Activated CD4-positive, alpha-beta T cell treated with anti-CD3 and anti-CD28 coated beads, Interleukin-2, amount 10 ng/mL, durations not matched to agents 7 days and 5 days (primary cell): ENCODE data around the gene MAP3K14. TPM values are rescaled to one million over a fixed set of nuclear protein-coding genes. Genes with fewer than 3 reads are reported as not detected.

Experiments used
- CTCF ChIA-PET: fragments of 350-600 bp; sonication (Branson Sonifier 250); formaldehyde crosslinking; loops from one replicate; lab custom pipeline; 2021; ENCODE audit warnings: antibody characterized with exemption; lab: Charles Lee
- POLR2A ChIA-PET: fragments of 350-600 bp; sonication (Branson Sonifier 250); formaldehyde crosslinking; loops from one replicate; lab custom pipeline; 2021; ENCODE audit warnings: antibody characterized with exemption; lab: Charles Lee
- DNase-seq: peaks from one replicate; pipeline ENCODE4 v3.0.0-alpha.2; 2020
- H3K27ac Mint-ChIP-seq: one replicate; pipeline ENCODE4 v1.8.0; 2021; ENCODE audit warnings: mild to moderate bottlenecking, moderate library complexity, mixed read lengths
- H3K27me3 Mint-ChIP-seq: one replicate; pipeline ENCODE4 v1.8.0; 2021; ENCODE audit warnings: mixed read lengths
- H3K36me3 Mint-ChIP-seq: one replicate; pipeline ENCODE4 v1.8.0; 2021; ENCODE audit warnings: low read depth, mixed read lengths
- H3K4me1 Mint-ChIP-seq: one replicate; pipeline ENCODE4 v1.8.0; 2021; ENCODE audit warnings: mixed read lengths
- H3K4me3 Mint-ChIP-seq: one replicate; pipeline ENCODE4 v1.8.0; 2021; ENCODE audit warnings: mild to moderate bottlenecking, moderate library complexity, mixed read lengths
- H3K9me3 Mint-ChIP-seq: one replicate; pipeline ENCODE4 v1.8.0; 2021; ENCODE audit warnings: mixed read lengths
- total RNA-seq, 2 experiments: library from RNA; stranded (reverse); gene quantifications; one replicate each; pipeline ENCODE4 v1.2.3, GENCODE V29; 2021

The MAP3K14 gene
- total RNA-seq, 2 experiments from 2014 or later = 25.8 to 26.0 TPM

DNA sequence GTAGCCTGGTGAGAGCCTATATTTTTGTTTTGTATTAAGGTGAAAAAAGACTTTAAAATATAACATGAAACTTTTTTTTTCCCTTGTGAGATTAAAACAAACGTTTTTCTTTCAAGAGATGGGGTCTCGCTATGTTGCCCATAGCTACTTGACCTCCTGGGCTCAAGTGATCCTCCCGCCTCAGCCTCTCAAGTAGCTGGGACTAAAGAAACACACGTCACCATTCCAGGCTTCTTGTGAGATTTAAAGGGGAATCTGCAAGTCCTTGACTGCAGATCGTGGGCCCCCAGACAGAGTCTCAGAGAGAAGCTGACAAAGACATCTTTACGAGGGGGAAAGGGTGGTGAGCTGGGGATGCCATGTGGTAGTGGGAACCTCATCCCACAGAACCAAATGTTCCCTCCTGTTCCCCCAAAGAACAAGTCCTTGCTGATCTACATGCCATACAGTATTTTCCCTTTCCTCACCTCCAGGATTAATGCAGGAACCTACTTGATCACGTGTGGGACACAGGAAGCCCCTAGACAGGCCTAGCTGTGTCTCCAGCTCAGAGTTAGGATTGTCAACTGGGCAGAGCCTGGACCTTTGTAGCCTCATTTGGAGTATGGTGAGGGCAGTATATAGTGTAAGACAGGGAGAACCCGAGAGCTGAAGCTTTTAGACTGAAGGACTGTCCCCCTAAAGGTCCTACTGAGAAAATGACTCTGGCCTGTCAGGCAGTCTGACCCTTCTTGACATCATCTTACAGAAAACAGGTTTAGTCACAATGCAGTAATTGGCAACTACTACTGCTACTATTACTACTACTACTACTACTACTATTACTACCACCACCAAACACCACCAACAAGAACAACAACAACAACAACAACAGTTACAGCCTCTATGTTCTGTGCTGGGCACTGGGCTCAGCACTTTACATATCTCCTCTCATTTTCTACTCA lies 4.1 kb downstream of the MAP3K14 start:
- Mint-ChIP-seq H3K9me3 (no peaks in the 10 kb centered on the region), H3K27ac (peak overlapping the region; percentile 98), H3K27me3 (no peaks in the 10 kb centered on the region), H3K4me3 (peak overlapping the region; percentile 75), H3K4me1 (peaks cover 70% of the 10 kb centered on the region), H3K36me3 (peaks cover 60% of the 10 kb centered on the region)
- no peak for DNase-seq
- CTCF ChIA-PET = interaction anchor here (0.6 to 2.6 kb wide), 10 partner anchors 8 to 257 kb away, joined by 3 to 15 read pairs (median 4); partner anchors contain the start of gene ACBD4
- POLR2A ChIA-PET = interaction anchor here (0.7 to 1.4 kb wide), 3 partner anchors 93 to 292 kb away, joined by 3 read pairs; partner anchors contain the start of gene HEXIM1

DNA sequence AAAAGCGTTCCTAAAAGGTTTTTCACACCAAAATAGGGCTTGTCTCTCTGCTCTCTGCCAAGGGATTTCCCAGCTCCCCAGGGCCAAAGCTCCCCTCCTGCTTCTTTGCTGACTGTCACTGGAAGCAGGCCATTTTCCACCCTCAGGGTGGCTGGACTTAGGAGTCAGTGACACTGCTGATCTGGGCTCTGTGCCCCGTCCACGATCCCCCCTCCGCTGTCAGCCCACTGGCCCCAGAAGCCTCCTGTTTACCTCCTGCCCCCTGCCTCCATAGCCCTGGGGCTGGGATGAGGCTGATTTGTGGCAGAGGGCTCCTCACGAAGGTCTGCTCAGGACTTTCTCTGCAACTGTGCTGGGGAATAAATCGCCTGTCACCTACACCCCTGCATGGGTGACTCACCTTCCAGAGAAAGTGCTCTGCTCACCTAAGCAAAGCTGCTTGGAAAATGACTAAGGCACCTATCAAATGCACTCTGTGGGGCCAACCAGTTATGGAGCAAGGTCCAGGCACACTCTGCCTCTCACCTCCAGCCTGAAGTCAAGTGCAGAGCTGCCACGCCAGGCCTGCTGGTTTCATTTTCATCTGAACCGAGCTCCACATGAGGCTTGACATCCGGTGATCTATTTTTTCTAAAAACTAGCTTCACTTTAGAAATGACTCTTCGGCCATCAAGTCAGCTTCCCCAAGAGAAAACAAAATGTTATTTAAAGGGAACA lies 4.9 kb downstream of the MAP3K14 start:
- Mint-ChIP-seq H3K27ac (peak overlapping the region; percentile 98), H3K4me1 (peaks cover 71% of the 10 kb centered on the region), H3K4me3 (peak overlapping the region; percentile 75), H3K9me3 (no peaks in the 10 kb centered on the region), H3K36me3 (peaks cover 65% of the 10 kb centered on the region), H3K27me3 (no peaks in the 10 kb centered on the region)
- peak; percentile 87 for DNase-seq
- ChIA-PET CTCF (interaction anchor here (0.6 to 2.6 kb wide), 15 partner anchors 8 to 257 kb away, joined by 3 to 15 read pairs (median 5); partner anchors contain the start of gene ACBD4), POLR2A (interaction anchor here (0.7 to 1.4 kb wide), 2 partner anchors 92 to 164 kb away, joined by 3 read pairs; partner anchors contain the start of gene HEXIM1)

DNA sequence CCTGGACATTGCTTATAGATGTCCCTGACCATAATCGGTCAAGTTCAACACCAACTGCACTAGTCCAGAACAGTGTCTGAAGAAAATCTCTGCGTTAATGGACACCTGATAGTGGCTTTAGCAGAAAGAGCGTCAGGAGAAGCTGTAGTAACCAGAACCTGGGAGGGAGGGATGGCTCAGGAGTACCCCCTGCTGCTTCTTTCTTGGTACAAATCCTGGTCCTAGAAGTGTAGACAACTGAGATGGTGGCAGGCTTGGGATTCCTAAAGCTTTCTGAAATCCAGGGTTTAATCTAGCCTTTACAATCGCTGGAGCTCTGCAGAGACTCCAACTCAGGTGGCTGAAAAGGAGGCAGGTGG lies 5.4 kb downstream of the MAP3K14 start:
- Mint-ChIP-seq H3K4me1 (peaks cover 76% of the 10 kb centered on the region), H3K27me3 (no peaks in the 10 kb centered on the region), H3K27ac (peak overlapping the region; percentile 98), H3K4me3 (peak overlapping the region; percentile 75), H3K9me3 (no peaks in the 10 kb centered on the region), H3K36me3 (peaks cover 68% of the 10 kb centered on the region)
- CTCF ChIA-PET = interaction anchor here (0.7 to 2.6 kb wide), 14 partner anchors 8 to 176 kb away, joined by 3 to 15 read pairs (median 5); partner anchors contain the start of gene ACBD4
- POLR2A ChIA-PET = interaction anchor here (1.4 kb wide), 1 partner anchor 164 kb away, joined by 3 read pairs; the partner anchor contains the start of gene HEXIM1
- no peak for DNase-seq

DNA sequence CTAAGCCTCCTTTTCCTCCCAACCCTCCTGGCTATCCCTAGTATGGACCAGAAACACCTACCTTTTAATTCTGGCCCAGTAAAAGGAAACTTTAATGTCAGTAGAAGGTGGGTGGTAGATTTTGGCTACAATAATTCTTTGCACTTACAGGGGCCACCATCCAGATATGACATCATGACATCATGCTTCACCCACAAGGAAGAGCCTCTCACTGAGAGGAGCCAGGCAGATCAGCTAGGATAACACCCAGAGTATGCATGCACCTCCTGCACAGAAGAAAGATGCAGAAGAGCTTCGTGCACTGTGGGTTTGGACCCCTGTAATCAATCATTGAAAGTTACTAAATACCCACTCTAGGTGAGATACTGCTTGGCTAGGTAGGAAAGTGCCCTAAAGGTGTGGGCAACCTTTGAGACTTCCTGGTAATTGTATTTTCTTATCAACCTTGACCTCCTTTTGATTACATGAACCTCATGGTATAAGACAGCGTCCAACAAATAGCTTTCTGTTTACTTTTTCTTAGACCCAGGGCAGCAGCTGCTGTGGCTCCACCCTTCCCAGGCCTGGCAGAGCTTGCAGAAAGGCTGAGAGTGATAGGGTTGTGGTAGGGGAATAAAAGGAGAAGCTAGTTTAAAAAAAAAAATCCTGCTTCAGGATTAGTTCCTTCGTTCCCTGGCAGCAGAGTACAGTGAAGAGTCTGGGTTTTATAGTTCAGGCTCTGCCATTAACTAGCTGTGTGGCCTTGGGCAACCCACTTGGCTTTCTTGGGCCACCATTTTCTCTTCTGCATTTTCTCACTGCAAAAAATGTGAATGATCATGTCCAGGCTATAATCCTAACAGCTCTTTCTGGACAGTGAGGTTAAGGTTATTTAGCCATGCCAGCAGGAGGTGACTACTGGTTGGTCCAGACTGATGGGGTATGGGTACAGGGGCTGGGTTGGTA lies 6.2 kb downstream of the MAP3K14 start:
- peaks cover 67% of the 10 kb centered on the region for H3K36me3 Mint-ChIP-seq
- peak overlapping the region; percentile 98 for H3K27ac Mint-ChIP-seq
- ChIA-PET POLR2A (no interaction called here), CTCF (interaction anchor here (0.6 to 2.6 kb wide), 11 partner anchors 9 to 1459 kb away, joined by 3 to 15 read pairs (median 3); partner anchors contain the start of gene ACBD4)
- H3K27me3 Mint-ChIP-seq = no peaks in the 10 kb centered on the region
- peaks cover 83% of the 10 kb centered on the region for H3K4me1 Mint-ChIP-seq
- H3K4me3 Mint-ChIP-seq = peak overlapping the region; percentile 75
- no peak for DNase-seq
- H3K9me3 Mint-ChIP-seq = no peaks in the 10 kb centered on the region

DNA sequence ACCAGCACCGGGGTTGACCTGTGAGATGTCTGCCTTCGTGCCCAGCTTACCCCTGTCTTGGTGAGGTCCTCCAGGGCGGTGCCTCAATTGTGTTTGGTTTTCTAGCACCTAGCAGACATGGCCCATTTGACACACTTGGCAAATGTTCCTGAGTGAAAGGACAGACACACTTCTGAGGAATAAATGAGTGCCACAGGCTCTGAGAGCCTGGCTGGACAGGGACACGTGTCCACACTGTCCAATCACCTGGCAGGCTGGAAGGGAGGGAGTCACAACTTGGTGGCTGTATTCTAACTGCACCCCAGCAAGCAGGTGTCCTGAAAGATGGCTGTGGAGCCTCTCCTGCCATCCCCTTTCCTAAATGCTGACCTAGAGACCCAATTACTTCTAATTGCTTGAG lies 7.4 kb downstream of the MAP3K14 start:
- H3K4me3 Mint-ChIP-seq = no peak overlapping the region
- no peaks in the 10 kb centered on the region for H3K27me3 Mint-ChIP-seq
- CTCF ChIA-PET = interaction anchor here (1.9 kb wide), 1 partner anchor 17 kb away, joined by 4 read pairs; no protein-coding TSS in a partner anchor
- H3K4me1 Mint-ChIP-seq = peaks cover 82% of the 10 kb centered on the region
- peaks cover 61% of the 10 kb centered on the region for H3K36me3 Mint-ChIP-seq
- peak overlapping the region; percentile 77 for H3K27ac Mint-ChIP-seq
- no peak for DNase-seq
- no peaks in the 10 kb centered on the region for H3K9me3 Mint-ChIP-seq
- POLR2A ChIA-PET = no interaction called here

DNA sequence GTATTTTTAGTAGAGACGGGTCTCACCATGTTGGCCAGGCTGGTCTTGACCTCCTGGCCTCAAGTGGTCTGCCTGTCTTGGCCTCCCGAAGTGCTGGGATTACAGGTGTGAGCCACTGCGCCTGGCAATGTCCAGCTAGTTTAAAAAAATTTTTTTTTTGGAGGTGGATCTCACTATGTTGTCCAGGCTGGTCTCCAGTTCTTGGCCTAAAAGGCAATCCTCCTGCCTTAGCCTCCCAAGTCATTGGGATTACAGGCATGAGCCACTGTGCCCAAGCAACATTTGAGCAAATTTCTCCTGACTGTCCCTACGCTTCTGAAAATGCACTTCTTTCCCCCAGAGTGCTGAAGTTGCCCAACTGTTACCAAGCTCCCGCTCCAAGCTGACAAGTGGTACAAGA lies 8.0 kb downstream of the MAP3K14 start:
- Mint-ChIP-seq H3K9me3 (no peaks in the 10 kb centered on the region), H3K27me3 (no peaks in the 10 kb centered on the region), H3K4me3 (no peak overlapping the region), H3K36me3 (peaks cover 59% of the 10 kb centered on the region), H3K4me1 (peaks cover 82% of the 10 kb centered on the region), H3K27ac (peak overlapping the region; percentile 91)
- CTCF ChIA-PET = interaction anchor here (0.9 to 1.9 kb wide), 2 partner anchors 16 to 25 kb away, joined by 3 to 4 read pairs; no protein-coding TSS in a partner anchor
- DNase-seq = no peak
- POLR2A ChIA-PET = interaction anchor here (0.6 kb wide), 1 partner anchor 111 kb away, joined by 3 read pairs; no protein-coding TSS in a partner anchor

DNA sequence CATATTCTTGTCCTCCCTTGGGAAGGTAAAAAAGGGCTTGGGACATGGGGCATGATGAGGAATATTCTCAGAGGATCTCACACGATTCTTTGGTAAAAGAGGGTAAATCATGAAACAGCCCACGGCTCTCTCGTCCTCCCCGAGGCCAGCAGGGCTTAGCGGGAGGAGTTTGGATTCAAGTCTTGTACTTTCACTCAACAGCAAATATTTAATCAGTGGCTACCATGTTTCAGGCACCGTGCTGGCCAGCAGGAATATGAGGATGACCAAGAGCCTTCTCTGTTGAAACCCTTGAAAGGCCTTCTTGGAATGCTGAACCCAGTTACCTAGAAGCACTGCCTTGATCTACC lies 8.8 kb downstream of the MAP3K14 start:
- Mint-ChIP-seq H3K4me1 (peaks cover 83% of the 10 kb centered on the region), H3K27me3 (no peaks in the 10 kb centered on the region), H3K36me3 (peaks cover 53% of the 10 kb centered on the region), H3K27ac (peak overlapping the region; percentile 91), H3K4me3 (peak overlapping the region; percentile 30), H3K9me3 (no peaks in the 10 kb centered on the region)
- no peak for DNase-seq
- ChIA-PET CTCF (interaction anchor here (0.6 to 1.9 kb wide), 7 partner anchors 9 to 172 kb away, joined by 3 to 4 read pairs (median 3); partner anchors contain the start of genes ACBD4 and MAP3K14), POLR2A (no interaction called here)

DNA sequence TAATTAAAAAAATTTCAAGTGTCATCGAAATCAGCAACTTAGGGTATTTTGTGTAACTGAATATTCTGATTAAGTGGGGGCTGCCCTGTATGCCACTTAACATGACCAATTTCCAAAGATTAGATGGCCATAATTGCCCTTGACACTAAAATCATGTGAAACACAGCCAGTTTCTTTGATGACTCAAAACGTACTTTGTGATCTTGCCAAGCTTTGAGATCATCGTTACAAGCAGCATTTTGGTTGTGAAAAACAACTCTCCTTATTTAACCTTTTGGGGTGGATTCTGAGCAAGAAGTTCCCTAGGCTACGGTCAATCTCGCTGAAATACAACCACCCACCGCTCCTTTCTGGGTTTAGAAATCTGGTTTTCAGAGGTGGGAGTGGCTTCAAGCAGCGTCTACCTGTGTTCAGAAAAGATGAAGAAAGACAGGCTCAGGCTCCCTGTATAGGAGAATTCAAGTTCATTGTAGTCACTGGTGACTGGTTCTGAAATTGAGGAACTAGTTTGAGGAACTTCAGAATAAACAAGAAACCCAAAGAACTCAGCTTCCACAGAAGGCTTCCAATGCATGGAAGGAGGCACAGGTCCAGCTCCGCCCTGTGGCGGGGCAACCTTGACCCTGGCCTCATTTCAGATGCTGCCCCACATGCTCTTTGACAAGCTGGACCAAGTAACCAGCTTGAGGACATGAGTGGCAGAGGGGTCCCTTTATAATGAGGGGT lies 9.4 kb downstream of the MAP3K14 start:
- POLR2A ChIA-PET = no interaction called here
- H3K36me3 Mint-ChIP-seq = peaks cover 58% of the 10 kb centered on the region
- peak overlapping the region; percentile 91 for H3K27ac Mint-ChIP-seq
- peak; percentile 61 for DNase-seq
- H3K4me1 Mint-ChIP-seq = peaks cover 83% of the 10 kb centered on the region
- peak overlapping the region; percentile 30 for H3K4me3 Mint-ChIP-seq
- CTCF ChIA-PET = interaction anchor here (0.6 to 1.9 kb wide), 6 partner anchors 9 to 110 kb away, joined by 3 to 5 read pairs (median 3); partner anchors contain the start of gene MAP3K14
- no peaks in the 10 kb centered on the region for H3K27me3 Mint-ChIP-seq
- H3K9me3 Mint-ChIP-seq = no peaks in the 10 kb centered on the region

DNA sequence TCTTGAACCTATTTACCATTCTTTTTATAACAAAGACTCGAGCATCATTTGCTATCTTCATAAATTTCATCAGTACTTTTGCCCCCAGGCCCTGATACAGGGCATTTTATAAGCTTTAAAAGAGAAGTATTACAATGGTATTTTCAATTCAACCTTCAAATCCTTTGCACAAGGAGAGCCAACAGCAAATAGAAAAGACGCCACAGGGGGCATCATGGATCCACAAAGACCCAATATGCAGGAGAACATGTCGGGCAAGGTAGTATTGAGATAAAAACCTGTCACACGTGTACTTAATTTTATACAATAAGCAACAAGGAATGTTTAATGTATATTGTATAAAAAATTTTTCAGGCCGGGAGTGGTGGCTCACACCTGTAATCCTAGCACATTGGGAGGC lies 10.2 kb downstream of the MAP3K14 start:
- ChIA-PET POLR2A (no interaction called here), CTCF (interaction anchor here (0.6 to 1.6 kb wide), 4 partner anchors 29 to 109 kb away, joined by 3 to 5 read pairs (median 4); no protein-coding TSS in a partner anchor)
- no peaks in the 10 kb centered on the region for H3K9me3 Mint-ChIP-seq
- no peaks in the 10 kb centered on the region for H3K27me3 Mint-ChIP-seq
- peak overlapping the region; percentile 82 for H3K27ac Mint-ChIP-seq
- peaks cover 52% of the 10 kb centered on the region for H3K36me3 Mint-ChIP-seq
- no peak overlapping the region for H3K4me3 Mint-ChIP-seq
- DNase-seq = no peak
- H3K4me1 Mint-ChIP-seq = peaks cover 81% of the 10 kb centered on the region

DNA sequence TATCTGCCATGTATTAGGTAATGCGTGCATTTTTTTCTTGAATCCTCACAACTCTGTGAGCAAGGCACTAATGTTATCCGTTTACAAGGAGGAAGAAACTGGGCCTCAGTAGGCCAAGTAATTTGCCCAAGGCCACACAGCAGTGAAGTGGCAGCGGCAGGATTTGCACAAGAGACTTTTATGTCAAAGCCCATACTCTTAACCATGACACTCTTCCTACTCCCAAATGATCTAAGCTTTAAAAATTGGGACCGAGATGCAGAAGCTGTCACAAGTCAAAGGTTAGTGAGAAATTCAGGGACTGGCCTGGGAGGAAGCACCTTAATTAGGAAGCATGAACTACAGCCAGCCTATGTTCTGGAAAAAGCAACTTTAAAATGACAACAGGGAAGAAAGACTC lies 10.7 kb downstream of the MAP3K14 start:
- Mint-ChIP-seq H3K4me1 (peaks cover 78% of the 10 kb centered on the region), H3K4me3 (no peak overlapping the region), H3K27ac (peak overlapping the region; percentile 68), H3K36me3 (peaks cover 48% of the 10 kb centered on the region), H3K27me3 (no peaks in the 10 kb centered on the region), H3K9me3 (no peaks in the 10 kb centered on the region)
- no peak for DNase-seq
- ChIA-PET CTCF (interaction anchor here (0.6 to 1.6 kb wide), 5 partner anchors 29 to 109 kb away, joined by 3 to 5 read pairs (median 3); no protein-coding TSS in a partner anchor), POLR2A (no interaction called here)
